HG02884 (cell line): ENCODE data around the gene DTNB.
"Not testable (repeated sequence)": the region's sequence is repeated elsewhere in the genome, so short reads cannot be mapped to it uniquely, and the experiment has no call there.

Experiments used
- ATAC-seq: cut with Tn5 transposase; IDR thresholded peaks from one replicate; pipeline ENCODE4 v1.9.1; 2021; ENCODE audit warnings: mild to moderate bottlenecking, moderate library complexity; ENCODE audit not compliant: unreplicated experiment

Gene DTNB

GRCh38 chr2:25549571-25549970 is 123.8 kb downstream of the DTNB start:
- not testable (repeated sequence) for ATAC-seq

- ATAC-seq = no peak
Observed at GRCh38 chr2:25548601-25549000, 124.8 kb downstream of the DTNB start.

GRCh38 chr2:25546852-25547251 is 126.5 kb downstream of the DTNB start:
- no peak for ATAC-seq

GRCh38 chr2:25545899-25546298 is 127.5 kb downstream of the DTNB start:
- ATAC-seq = no peak

- ATAC-seq = no peak
Observed at GRCh38 chr2:25544445-25544844, 128.9 kb downstream of the DTNB start.

- no peak for ATAC-seq
Observed at GRCh38 chr2:25543939-25544338, 129.4 kb downstream of the DTNB start.

- ATAC-seq = no peak
Observed at GRCh38 chr2:25541378-25541777, 132.0 kb downstream of the DTNB start.

GRCh38 chr2:25539136-25539535 is 134.2 kb downstream of the DTNB start:
- no peak for ATAC-seq

- ATAC-seq = no peak
Observed at GRCh38 chr2:25537526-25537925, 135.9 kb downstream of the DTNB start.

GRCh38 chr2:25535411-25536289 is 137.7 kb downstream of the DTNB start:
- ATAC-seq = not testable (repeated sequence)

GRCh38 chr2:25534937-25535336 is 138.4 kb downstream of the DTNB start:
- not testable (repeated sequence) for ATAC-seq

GRCh38 chr2:25534455-25534854 is 138.9 kb downstream of the DTNB start:
- no peak for ATAC-seq

GRCh38 chr2:25533771-25534170 is 139.6 kb downstream of the DTNB start:
- ATAC-seq = not testable (repeated sequence)

- no peak for ATAC-seq
Observed at GRCh38 chr2:25532521-25532920, 140.9 kb downstream of the DTNB start.

- ATAC-seq = no peak
Observed at GRCh38 chr2:25529034-25529433, 144.3 kb downstream of the DTNB start.

- ATAC-seq = no peak
Observed at GRCh38 chr2:25528173-25528572, 145.2 kb downstream of the DTNB start.

GRCh38 chr2:25524507-25524906 is 148.9 kb downstream of the DTNB start:
- ATAC-seq = no peak

- ATAC-seq = no peak
Observed at GRCh38 chr2:25523060-25523459, 150.3 kb downstream of the DTNB start.

GRCh38 chr2:25521665-25522387 is 151.6 kb downstream of the DTNB start:
- no peak for ATAC-seq

- ATAC-seq = no peak
Observed at GRCh38 chr2:25521126-25521525, 152.3 kb downstream of the DTNB start.

- ATAC-seq = no peak
Observed at GRCh38 chr2:25517701-25518100, 155.7 kb downstream of the DTNB start.

GRCh38 chr2:25514043-25514637 is 159.2 kb downstream of the DTNB start:
- ATAC-seq = no peak
